H9 (cell line): ENCODE measurements around the gene KCNK5. TPM values are rescaled to one million over a fixed set of nuclear protein-coding genes. Genes with fewer than 3 reads are reported as not detected.

ENCODE experiments used
- DNase-seq: peaks from one replicate; pipeline ENCODE4 v3.0.0-alpha.2; 2017
- H2AFZ ChIP-seq: one replicate; pipeline ENCODE4 v1.6.1; 2013; ENCODE audit warnings: mild to moderate bottlenecking, low read length, control low read depth, moderate library complexity
- H2AK5ac ChIP-seq: 2 replicates; pipeline ENCODE4 v1.6.1; 2013; ENCODE audit warnings: low read length, control low read depth, mixed read lengths; ENCODE audit not compliant: insufficient read length
- H2BK120ac ChIP-seq: one replicate; pipeline ENCODE4 v1.6.1; 2013; ENCODE audit warnings: low read depth, mild to moderate bottlenecking, low read length, control low read depth, inconsistent platforms; ENCODE audit not compliant: poor library complexity, severe bottlenecking
- H2BK12ac ChIP-seq: 2 replicates; pipeline ENCODE4 v1.6.1; 2013; ENCODE audit warnings: low read length, control low read depth, mixed read lengths, low read depth; ENCODE audit not compliant: insufficient read length
- H2BK15ac ChIP-seq: 2 replicates; pipeline ENCODE4 v1.6.1; 2013; ENCODE audit warnings: low read depth, low read length, control low read depth
- H2BK20ac ChIP-seq: one replicate; pipeline ENCODE4 v1.6.1; 2013; ENCODE audit warnings: low read depth, mild to moderate bottlenecking, low read length, control low read depth, inconsistent platforms; ENCODE audit not compliant: poor library complexity, severe bottlenecking
- H2BK5ac ChIP-seq: 2 replicates; pipeline ENCODE4 v1.6.1; 2013; ENCODE audit warnings: low read length, control low read depth, mixed read lengths; ENCODE audit not compliant: insufficient read length
- H3K14ac ChIP-seq: 2 replicates; pipeline ENCODE4 v1.6.1; 2013; ENCODE audit warnings: low read length, control low read depth; ENCODE audit not compliant: insufficient read depth
- H3K18ac ChIP-seq: 2 replicates; pipeline ENCODE4 v1.6.1; 2013; ENCODE audit warnings: low read depth, mild to moderate bottlenecking, mixed read lengths, low read length, control low read depth; ENCODE audit not compliant: insufficient read length
- H3K23ac ChIP-seq: 2 replicates; pipeline ENCODE4 v1.6.1; 2013; ENCODE audit warnings: low read length, control low read depth, mixed read lengths, low read depth; ENCODE audit not compliant: insufficient read length
- H3K23me2 ChIP-seq: 2 replicates; pipeline ENCODE4 v1.6.1; 2013; ENCODE audit warnings: low read depth, mild to moderate bottlenecking, mixed read lengths, low read length, control low read depth; ENCODE audit not compliant: insufficient read length, poor library complexity, severe bottlenecking
- H3K27ac ChIP-seq: 2 replicates; pipeline ENCODE4 v1.5.1; 2013; ENCODE audit warnings: low read length, control low read depth, mixed read lengths, low read depth; ENCODE audit not compliant: insufficient read length
- H3K27me3 ChIP-seq: 2 replicates; pipeline ENCODE4 v1.6.1; 2013; ENCODE audit warnings: low read length, control low read depth, inconsistent platforms; ENCODE audit not compliant: insufficient read depth
- H3K4ac ChIP-seq: 2 replicates; pipeline ENCODE4 v1.6.1; 2013; ENCODE audit warnings: low read depth, mild to moderate bottlenecking, control low read depth, inconsistent platforms, low read length, moderate library complexity
- H3K4me1 ChIP-seq: 2 replicates; pipeline ENCODE4 v1.6.1; 2013; ENCODE audit warnings: low read length, control low read depth, inconsistent platforms; ENCODE audit not compliant: insufficient read depth
- H3K4me2 ChIP-seq: 2 replicates; pipeline ENCODE4 v1.6.1; 2013; ENCODE audit warnings: low read length, control low read depth, mixed read lengths; ENCODE audit not compliant: insufficient read length, insufficient read depth
- H3K56ac ChIP-seq: 2 replicates; pipeline ENCODE4 v1.6.1; 2013; ENCODE audit warnings: low read depth, mild to moderate bottlenecking, mixed read lengths, low read length, control low read depth; ENCODE audit not compliant: insufficient read length
- H3K79me1 ChIP-seq: 2 replicates; pipeline ENCODE4 v1.6.1; 2013; ENCODE audit warnings: low read depth, mild to moderate bottlenecking, moderate library complexity, low read length, control low read depth, inconsistent platforms; ENCODE audit not compliant: insufficient read depth, poor library complexity, severe bottlenecking
- H3K79me2 ChIP-seq: 2 replicates; pipeline ENCODE4 v1.6.1; 2013; ENCODE audit warnings: low read length, control low read depth, inconsistent platforms; ENCODE audit not compliant: insufficient read depth
- H3K9ac ChIP-seq: 2 replicates; pipeline ENCODE4 v1.6.1; 2013; ENCODE audit warnings: low read length, control low read depth, mixed read lengths; ENCODE audit not compliant: insufficient read length; ENCODE audit errors: extremely low read depth
- H3K9me3 ChIP-seq: one replicate; pipeline ENCODE4 v1.6.1; 2013; ENCODE audit warnings: low read depth, low read length, inconsistent platforms; ENCODE audit not compliant: control insufficient read depth
- H3T11ph ChIP-seq: one replicate; pipeline ENCODE4 v1.6.1; 2013; ENCODE audit warnings: mild to moderate bottlenecking, low read length, control low read depth, inconsistent platforms
- H4K20me1 ChIP-seq: one replicate; pipeline ENCODE4 v1.6.1; 2013; ENCODE audit not compliant: control insufficient read depth, insufficient read length, insufficient read depth
- H4K5ac ChIP-seq: 2 replicates; pipeline ENCODE4 v1.6.1; 2013; ENCODE audit warnings: low read depth, mild to moderate bottlenecking, mixed read lengths, low read length, control low read depth; ENCODE audit not compliant: insufficient read length
- H4K8ac ChIP-seq: replicated peaks from 2 replicates; pipeline ENCODE4 v1.6.1; 2013; ENCODE audit warnings: low read length, control low read depth, mixed read lengths, low read depth; ENCODE audit not compliant: insufficient read length
- H4K91ac ChIP-seq: 2 replicates; pipeline ENCODE4 v1.6.1; 2013; ENCODE audit warnings: low read depth, mild to moderate bottlenecking, moderate library complexity, mixed read lengths, low read length, control low read depth; ENCODE audit not compliant: insufficient read length
- H3K27ac Mint-ChIP-seq, 3 experiments: 2 replicates in 2 of 3; 3 replicates in 1 of 3; pipeline ENCODE4 v1.8.0; 2020 to 2021; ENCODE audit warnings: mixed read lengths in 3 of 3, mild to moderate bottlenecking in 1 of 3, moderate library complexity in 1 of 3
- H3K27me3 Mint-ChIP-seq: 2 replicates; pipeline ENCODE4 v1.8.0; 2021; ENCODE audit warnings: low read depth, mild to moderate bottlenecking, moderate library complexity, mixed read lengths
- H3K36me3 Mint-ChIP-seq, 3 experiments: 2 replicates in 2 of 3; 3 replicates in 1 of 3; pipeline ENCODE4 v1.8.0; 2020 to 2021; ENCODE audit warnings: low read depth in 3 of 3, mixed read lengths in 3 of 3; ENCODE audit not compliant: insufficient read depth in 1 of 3
- H3K4me1 Mint-ChIP-seq, 2 experiments: 2 replicates each; pipeline ENCODE4 v1.8.0; 2020; ENCODE audit warnings: mixed read lengths in 2 of 2
- H3K4me3 Mint-ChIP-seq, 2 experiments: 2 replicates in 1 of 2; 3 replicates in 1 of 2; pipeline ENCODE4 v1.8.0; 2020 to 2021; ENCODE audit warnings: mild to moderate bottlenecking in 2 of 2, mixed read lengths in 2 of 2, moderate library complexity in 1 of 2
- H3K9me3 Mint-ChIP-seq, 2 experiments: 2 replicates in 1 of 2; 3 replicates in 1 of 2; pipeline ENCODE4 v1.8.0; 2020; ENCODE audit warnings: mild to moderate bottlenecking in 2 of 2, mixed read lengths in 2 of 2, moderate library complexity in 1 of 2
- CTCF ChIP-seq: fragments of 200-600 bp; sonication (generic); conservative IDR thresholded peaks from 3 replicates; pipeline ENCODE4 v1.8.0; 2021; ENCODE audit warnings: antibody characterized with exemption, mild to moderate bottlenecking
- WGBS: extraction: QIAGEN DNeasy Blood & Tissue Kit; methylation state at CpG from one replicate; pipeline ENCODE4 v1.1.7; 2013; ENCODE audit warnings: missing lambda C conversion rate, low lambda C conversion rate, mixed read lengths; ENCODE audit not compliant: insufficient read length; ENCODE audit errors: extremely low coverage; 5-methylcytosine and 5-hydroxymethylcytosine counted together
- total RNA-seq: library from RNA; stranded (reverse); gene quantifications from 2 replicates; pipeline ENCODE4 v1.2.1, GENCODE V29; 2021

KCNK5 gene
- total RNA-seq, 1 experiment from 2014 or later: 30.0 TPM

- no peak for DNase-seq
- Histone ChIP-seq H4K20me1 (no peaks in the 10 kb centered on the region), H4K91ac (no peak overlapping the region), H3K27ac (no peak overlapping the region), H3K4ac (no peak overlapping the region), H3K18ac (no peak overlapping the region), H3K56ac (no peak overlapping the region), H4K5ac (no peak overlapping the region), H2BK12ac (no peak overlapping the region), H2BK20ac (no peak overlapping the region), H3K23me2 (no peaks in the 10 kb centered on the region), H3K79me2 (peaks cover 42% of the 10 kb centered on the region; the same call in 1 of the 2 replicates), H3K14ac (peak overlapping the region; percentile 2; the same call in 1 of the 2 replicates), H2BK120ac (no peak overlapping the region), H2BK5ac (no peak overlapping the region), H3K4me2 (no peak overlapping the region), H3K27me3 (no peaks in the 10 kb centered on the region), H3K9ac (no peak overlapping the region), H3K4me1 (peaks cover 23% of the 10 kb centered on the region), H2AK5ac (no peak overlapping the region), H4K8ac (no peak overlapping the region), H3K9me3 (no peaks in the 10 kb centered on the region), H3K79me1 (peaks cover 10% of the 10 kb centered on the region), H2BK15ac (no peak overlapping the region), H2AFZ (no peak overlapping the region), H3K23ac (no peak overlapping the region), H3T11ph (no peak overlapping the region)
- H3K36me3 Mint-ChIP-seq: peaks cover 21 to 30% (median 25%) of the 10 kb centered on the region in 3 experiments; a peak in 6 of 7 replicates
- WGBS: no CpG with 5 or more reads among the region's 10 CpGs
- no peaks in the 10 kb centered on the region for H3K9me3 Mint-ChIP-seq
- H3K4me3 Mint-ChIP-seq: 0 out of 5 replicates have a peak overlapping the region, but pooled peaks of 1 of the 2 experiments have one; percentile 6
- H3K4me1 Mint-ChIP-seq: peaks cover 59 to 64% of the 10 kb centered on the region in 2 experiments
- H3K27me3 Mint-ChIP-seq: peaks cover 2% of the 10 kb centered on the region; the same call in 1 of the 2 replicates
- no peak for TF ChIP-seq CTCF
- H3K27ac Mint-ChIP-seq: peak overlapping the region; percentile 40 to 88 (median 46); a peak in 4 of 7 replicates
Observed at GRCh38 chr6:39211183-39211582, 18.1 kb downstream of the KCNK5 start.
